NAMALWA (cell line): ENCODE data around the gene SUCLG2.
"Not testable (repeated sequence)": the region's sequence is repeated elsewhere in the genome, so short reads cannot be mapped to it uniquely, and the experiment has no call there.

Source experiments
- DNase-seq: peaks from one replicate; pipeline ENCODE4 v3.0.0-alpha.2; 2015; ENCODE audit warnings: low spot score

The SUCLG2 gene

GRCh38 chr3:67608034-67608433 lies 46.4 kb downstream of the SUCLG2 start:
- no peak for DNase-seq

DNA sequence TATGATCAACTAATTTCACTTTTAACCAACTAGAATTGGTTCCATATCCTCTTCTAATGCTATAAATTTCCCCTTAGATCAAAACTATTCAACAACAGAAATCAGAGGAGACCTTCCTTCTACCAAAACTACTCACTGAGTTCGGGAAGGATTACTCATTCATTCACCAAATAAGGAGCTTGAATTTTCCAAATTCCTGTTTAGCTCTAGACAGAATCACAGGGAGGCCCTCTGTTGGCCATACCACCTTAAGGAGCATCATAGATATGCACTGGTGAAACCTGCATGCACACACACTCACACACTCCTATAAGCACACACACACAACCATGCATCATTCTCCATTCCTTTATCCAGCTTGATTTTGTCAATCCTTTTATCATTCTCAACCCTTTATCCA lies 49.0 kb downstream of the SUCLG2 start:
- DNase-seq: no peak

DNA sequence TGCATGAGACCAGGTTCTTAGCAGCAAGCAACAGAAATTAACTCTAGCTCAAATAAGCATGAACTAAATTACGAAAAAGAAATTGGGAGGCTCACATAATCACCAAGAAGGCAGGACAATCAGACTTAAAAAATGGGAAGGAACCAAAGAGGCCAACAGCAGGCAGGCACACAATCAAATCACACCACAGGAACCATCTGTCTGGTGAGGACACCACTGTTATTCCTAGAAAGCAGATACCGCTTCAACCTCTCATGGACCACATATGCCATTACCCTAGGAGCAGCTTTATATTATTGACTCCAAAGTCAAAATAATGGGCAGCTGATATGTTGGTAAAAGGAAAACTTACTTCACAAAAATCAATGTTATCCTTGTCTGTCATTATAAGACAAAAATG lies 51.6 kb downstream of the SUCLG2 start:
- no peak for DNase-seq

DNA sequence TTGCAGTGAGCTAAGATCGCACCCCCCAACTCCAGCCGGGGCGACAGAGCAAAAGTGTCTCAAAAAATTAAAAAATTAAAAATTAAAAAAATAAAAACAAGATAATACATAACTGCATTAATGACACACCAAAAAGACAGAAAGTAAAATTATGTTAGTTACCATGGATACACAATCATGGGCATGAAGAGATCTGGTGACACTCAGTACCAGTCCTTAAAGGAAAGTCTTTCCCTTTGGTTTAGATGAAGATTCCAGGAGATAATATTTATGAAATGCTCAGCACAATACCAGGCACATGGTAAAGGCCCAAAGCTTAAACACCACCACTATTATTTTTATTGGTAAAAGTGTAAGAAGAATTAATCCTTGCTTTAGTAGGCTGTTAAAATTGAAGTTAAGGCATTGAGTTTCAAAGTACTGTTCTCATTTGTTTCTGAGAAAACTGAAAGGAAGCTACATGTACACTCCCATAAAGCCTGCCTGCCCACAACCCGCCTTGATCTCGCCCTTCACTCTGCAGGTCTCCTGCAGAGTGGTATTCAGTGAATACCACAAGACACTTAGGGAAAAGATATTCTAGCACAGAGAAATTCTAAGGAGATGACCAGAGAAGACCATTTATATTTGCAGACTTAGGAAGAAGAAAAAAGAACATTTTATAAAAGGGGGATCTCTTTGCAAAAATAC lies 52.3 kb downstream of the SUCLG2 start:
- DNase-seq: no peak

DNA sequence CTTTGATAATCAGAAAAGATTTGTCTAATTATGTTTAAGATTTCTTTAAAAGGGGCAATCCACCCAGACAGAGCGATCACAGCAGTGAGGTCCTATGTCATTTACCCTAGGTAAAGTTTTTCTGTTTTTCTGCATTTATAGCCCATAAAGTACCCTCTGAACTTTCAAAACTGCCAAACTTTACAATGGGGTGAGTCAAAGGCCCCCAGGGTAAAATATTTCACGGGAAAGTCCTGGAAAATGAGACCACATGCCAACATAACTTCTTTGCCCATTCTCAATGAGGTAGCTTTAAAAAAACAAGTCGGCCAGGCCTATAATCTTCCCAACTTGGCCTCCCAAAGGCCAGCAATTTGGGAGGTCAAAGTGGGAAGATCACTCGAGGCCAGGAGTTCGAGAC lies 53.0 kb downstream of the SUCLG2 start:
- no peak for DNase-seq

- no peak for DNase-seq
These were observed 54.6 kb downstream of the SUCLG2 start for GRCh38 chr3:67599821-67600220.

DNA sequence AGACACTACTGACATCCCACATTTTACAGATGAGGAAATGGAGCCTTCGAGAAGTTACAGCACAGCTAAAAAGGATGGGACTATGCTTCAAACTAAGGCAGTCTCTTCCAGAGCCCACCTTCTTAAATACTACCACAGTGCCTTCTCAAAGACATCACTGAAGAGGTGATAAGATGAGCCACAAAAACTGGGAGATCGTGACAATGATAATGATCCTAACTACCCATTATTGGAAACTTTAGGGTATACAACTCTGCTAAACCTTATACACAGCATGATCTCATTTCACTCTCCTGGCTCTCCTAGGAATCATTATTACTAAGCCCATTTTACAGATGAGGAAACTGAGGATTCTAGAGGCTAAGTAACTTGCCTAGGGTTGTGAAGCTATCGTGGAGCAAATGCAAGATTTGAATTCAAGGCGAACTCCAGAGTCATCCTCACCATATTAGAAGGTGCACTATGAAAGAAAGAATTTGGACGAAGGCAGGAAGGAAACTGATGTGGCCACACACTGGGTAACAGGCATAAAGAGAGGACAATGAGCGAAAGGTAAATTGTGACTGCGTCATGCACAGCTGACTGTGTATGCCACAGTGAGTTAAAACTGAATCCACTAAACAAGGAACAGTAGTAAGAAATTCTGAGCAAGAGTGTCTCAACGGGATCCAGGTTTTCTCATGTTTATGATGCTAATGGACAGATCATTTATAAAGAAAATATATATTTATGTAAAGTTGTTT lies 55.4 kb downstream of the SUCLG2 start:
- no peak for DNase-seq

- DNase-seq: no peak
These were observed 59.0 kb downstream of the SUCLG2 start for GRCh38 chr3:67595424-67595823.

DNA sequence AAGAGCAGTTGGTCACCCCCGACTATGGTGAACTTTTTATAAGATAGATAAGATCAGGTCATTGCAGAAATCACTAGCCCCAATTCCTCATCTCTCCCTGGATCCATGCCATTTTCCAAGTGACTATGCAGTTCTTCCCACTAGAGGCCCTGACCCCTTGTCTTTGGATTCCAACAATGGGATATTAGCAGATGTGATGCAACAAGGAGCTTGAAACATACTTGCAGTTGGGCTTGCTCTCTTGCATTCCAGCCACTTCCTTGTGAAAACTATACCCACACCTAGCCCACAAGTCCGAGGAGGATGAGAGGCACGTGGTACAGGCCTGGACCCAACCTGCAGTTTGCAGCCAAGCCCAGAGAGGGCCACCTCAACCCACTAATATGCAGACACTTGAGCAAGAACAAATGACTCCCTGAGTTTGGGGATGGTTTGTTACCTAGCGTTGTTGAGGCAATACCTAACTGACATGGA lies 60.6 kb downstream of the SUCLG2 start:
- DNase-seq: no peak

GRCh38 chr3:67592057-67592456 lies 62.4 kb downstream of the SUCLG2 start:
- DNase-seq: no peak

- no peak for DNase-seq
These were observed 66.6 kb downstream of the SUCLG2 start for GRCh38 chr3:67587811-67588210.

GRCh38 chr3:67587301-67587700 lies 67.1 kb downstream of the SUCLG2 start:
- no peak for DNase-seq

- not testable (repeated sequence) for DNase-seq
These were observed 69.8 kb downstream of the SUCLG2 start for GRCh38 chr3:67584608-67585007.

- no peak for DNase-seq
These were observed 73.9 kb downstream of the SUCLG2 start for GRCh38 chr3:67580430-67581000.

DNA sequence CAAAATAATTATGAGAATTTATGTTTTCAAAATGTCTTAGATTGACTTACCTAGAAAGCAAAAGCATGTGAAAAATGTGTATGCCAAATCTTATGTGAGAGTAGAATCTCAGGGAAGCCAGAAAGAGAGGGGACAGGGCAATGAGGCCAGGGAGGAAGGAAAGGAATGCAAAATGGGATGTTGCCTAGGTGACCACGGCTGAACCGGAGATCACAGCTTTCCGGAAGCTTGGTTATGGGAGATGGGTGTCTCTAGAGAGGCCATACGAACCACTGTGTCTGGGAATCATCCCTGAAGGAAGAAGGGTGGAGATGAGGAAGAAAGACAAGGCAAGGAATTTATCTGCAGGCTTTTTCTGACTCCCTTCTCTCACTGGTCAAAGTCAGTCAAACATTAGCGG lies 76.0 kb downstream of the SUCLG2 start:
- no peak for DNase-seq

- no peak for DNase-seq
These were observed 78.0 kb downstream of the SUCLG2 start for GRCh38 chr3:67576441-67576840.

DNA sequence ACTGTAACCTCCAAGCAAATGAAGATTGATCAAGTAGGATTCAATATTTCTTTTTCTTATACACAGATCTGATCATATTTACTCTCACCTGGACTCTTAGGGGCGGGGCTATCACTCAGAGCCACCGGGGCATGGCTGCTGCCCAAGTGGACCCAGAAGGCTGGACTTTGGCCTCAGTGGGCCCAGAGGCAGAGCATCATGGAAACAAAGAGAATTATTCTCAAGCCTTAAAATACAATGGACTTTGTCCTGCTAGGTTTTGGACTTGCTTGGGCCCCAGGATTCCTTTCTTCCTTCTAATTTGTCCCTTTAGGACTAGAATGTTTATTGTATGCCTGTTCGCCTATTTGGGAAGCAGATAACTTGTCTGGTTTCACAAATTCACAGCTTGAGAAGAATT lies 85.1 kb downstream of the SUCLG2 start:
- DNase-seq: no peak

GRCh38 chr3:67567893-67568292 lies 86.5 kb downstream of the SUCLG2 start:
- DNase-seq: no peak

GRCh38 chr3:67564973-67565372 lies 89.4 kb downstream of the SUCLG2 start:
- no peak for DNase-seq

DNA sequence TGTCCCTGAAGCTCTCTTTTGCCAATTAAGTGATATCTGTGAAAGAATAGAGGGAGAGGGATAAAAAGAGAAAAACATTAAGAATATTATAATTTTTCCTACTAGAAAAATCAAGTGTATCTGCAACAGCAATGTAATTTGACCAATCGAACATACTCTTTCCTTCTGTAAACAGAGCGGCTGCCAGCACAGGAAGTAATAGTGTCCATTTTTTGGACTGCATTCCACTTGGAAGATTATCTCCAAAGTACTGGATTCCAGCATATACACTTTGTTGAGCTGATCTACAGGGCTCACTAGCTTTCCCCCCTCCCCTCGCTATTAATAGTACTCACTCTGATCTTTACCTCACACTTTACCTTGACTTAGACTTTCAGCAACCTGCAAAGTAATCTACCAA lies 90.4 kb downstream of the SUCLG2 start:
- DNase-seq: no peak

GRCh38 chr3:67561667-67562394 lies 92.6 kb downstream of the SUCLG2 start:
- no peak for DNase-seq

DNA sequence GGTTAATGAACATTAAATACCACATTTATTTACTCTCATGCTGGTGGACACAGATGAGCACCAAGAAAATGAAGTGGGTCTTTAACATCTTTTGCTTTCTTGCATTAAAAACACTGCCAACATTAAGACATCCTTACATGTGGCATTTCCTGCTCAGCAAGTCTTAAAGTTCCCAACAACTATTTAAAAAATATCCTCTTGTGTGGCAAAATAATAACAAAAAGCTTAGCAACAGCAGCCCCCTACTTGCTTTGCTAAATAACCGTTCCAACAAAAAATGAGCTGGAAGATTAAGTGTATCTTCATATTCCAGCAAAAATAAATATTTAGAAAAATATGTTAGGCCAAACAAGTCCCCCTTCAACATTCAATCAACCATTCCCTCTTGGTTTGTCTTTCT lies 93.1 kb downstream of the SUCLG2 start:
- DNase-seq: no peak
